GM18873 (cell line): ENCODE results near the gene PLA2G4C.

Source experiments
- ATAC-seq: cut with Tn5 transposase; IDR thresholded peaks from one replicate; pipeline ENCODE4 v1.9.1; 2021; ENCODE audit warnings: mild to moderate bottlenecking, moderate library complexity, moderate number of reproducible peaks; ENCODE audit not compliant: unreplicated experiment, low FRiP score

Gene PLA2G4C

GRCh38 chr19:48110350-48110966 is at the start of gene PLA2G4C:
TSS of gene PLA2G4C (minus strand) at chr19:48110817. CDS start at chr19:48106529, 4,288 bp downstream.
- ATAC-seq = no peak

DNA sequence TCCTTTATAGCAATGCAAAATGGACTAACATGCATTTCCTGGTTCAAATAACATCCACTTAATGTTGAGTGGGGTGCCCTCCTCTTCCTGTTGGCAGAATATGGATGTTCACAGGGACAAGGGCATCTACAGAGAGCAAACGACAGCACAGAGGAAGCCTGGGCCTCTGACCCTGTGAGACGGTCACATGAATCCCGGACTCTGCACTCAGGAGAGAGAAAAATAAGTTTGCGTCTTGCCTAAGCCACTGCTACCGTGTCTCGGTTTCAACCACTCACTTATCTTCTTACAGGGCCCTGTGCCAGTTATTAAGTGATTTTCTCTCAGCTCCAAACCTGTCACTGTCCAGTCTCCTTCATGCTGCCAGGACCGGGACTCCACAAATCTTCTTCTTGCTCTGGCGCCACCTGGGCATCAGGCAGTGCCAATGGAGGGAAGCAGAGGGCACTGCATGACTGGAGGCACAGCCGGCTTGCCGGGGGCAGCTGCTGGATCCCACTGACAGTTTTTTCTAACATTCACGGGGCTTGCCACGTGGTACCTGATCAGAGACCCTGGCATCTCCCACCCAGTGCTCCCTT is 47.7 kb upstream of the PLA2G4C start:
- ATAC-seq = no peak

DNA sequence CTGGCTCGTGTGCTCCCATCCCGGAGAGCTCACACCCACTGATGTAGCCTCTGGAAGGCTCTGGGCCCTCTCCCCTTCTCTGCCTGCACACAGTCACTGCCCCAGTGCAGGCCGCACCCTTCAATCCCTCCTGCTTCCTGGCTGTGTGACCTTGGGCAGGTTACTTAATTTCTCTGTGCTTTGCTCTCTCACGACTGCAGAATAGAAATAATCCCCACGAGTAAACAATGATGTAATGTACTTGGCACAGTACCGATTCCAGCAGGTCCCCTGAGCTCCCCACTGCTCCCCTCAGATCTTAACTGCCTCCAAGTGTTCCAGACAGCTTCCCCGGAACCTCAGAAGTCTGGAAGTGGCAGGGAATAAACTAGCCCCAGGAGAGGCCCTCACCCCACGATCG is 43.4 kb upstream of the PLA2G4C start:
- no peak for ATAC-seq

- no peak for ATAC-seq
Observed at GRCh38 chr19:48152551-48152950, 41.9 kb upstream of the PLA2G4C start.

- ATAC-seq = no peak
Observed at GRCh38 chr19:48149430-48149829, 38.8 kb upstream of the PLA2G4C start.

GRCh38 chr19:48148576-48148975 is 38.0 kb upstream of the PLA2G4C start:
- no peak for ATAC-seq

- no peak for ATAC-seq
Observed at GRCh38 chr19:48147597-48148175, 37.1 kb upstream of the PLA2G4C start.

GRCh38 chr19:48139053-48139452 is 28.4 kb upstream of the PLA2G4C start:
- ATAC-seq = no peak

DNA sequence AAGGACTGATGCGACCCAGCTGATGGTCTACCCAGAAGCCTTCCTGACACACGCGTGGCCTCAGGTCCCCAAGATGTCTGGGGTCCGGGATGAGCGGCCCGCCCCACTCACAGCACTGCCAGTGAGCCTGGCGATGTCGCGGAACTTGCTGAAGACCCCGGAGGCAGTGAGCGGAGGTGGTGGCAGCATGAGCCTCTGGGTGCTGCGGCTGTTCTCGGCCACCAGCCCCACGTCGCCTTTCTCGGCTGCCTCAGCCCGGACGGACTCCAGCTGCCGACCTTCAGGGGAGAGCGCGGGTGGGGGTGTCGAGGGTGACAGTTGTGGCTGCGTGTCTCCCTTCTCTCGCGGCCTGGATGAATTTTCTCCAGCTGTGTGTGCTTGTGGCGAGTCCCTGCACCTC is 26.8 kb upstream of the PLA2G4C start:
- no peak for ATAC-seq

DNA sequence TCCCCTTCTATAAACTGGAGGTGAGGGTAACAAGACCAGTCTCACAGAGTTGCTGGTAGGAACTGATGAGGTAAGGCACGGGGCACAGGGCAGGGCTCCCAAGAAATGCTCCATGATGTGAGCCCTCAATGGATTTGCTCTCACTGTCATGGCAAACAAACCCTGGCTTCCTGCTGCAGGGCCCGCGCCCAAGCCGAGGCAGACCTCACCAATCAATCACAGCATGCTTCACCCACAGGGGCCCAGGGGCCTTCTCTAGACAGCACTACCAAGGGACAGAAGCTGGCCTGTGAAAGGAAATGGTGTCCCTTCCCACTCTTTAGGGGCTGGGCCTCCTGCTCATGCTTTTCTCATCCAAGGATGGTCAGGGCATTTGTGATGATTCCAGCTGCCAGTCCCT is 25.9 kb upstream of the PLA2G4C start:
- ATAC-seq = no peak

DNA sequence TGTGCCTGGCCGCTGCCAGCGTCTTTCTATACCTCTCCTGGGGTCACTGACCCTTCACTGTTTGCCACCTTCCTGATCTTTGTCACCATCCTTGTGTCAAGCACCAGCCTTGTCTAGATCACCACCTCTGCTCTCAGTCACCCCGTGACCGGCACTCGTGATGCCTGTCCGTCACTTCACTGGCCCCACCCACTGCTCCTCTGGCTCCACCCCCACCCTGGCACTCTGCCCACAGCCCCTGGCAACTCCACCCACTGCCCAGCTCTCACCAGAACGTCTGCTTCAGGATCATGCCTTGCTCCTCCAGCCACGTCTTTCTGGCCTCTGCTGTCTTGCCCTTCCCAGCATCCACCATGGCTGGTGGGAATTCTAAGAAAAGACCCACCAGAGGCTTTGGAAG is 24.8 kb upstream of the PLA2G4C start:
- ATAC-seq = no peak

- no peak for ATAC-seq
Observed at GRCh38 chr19:48133094-48133493, 22.5 kb upstream of the PLA2G4C start.

- ATAC-seq = no peak
Observed at GRCh38 chr19:48127561-48127960, 16.9 kb upstream of the PLA2G4C start.

GRCh38 chr19:48123907-48124651 is 13.5 kb upstream of the PLA2G4C start:
- no peak for ATAC-seq

- ATAC-seq = no peak
Observed at GRCh38 chr19:48122421-48122820, 11.8 kb upstream of the PLA2G4C start.

DNA sequence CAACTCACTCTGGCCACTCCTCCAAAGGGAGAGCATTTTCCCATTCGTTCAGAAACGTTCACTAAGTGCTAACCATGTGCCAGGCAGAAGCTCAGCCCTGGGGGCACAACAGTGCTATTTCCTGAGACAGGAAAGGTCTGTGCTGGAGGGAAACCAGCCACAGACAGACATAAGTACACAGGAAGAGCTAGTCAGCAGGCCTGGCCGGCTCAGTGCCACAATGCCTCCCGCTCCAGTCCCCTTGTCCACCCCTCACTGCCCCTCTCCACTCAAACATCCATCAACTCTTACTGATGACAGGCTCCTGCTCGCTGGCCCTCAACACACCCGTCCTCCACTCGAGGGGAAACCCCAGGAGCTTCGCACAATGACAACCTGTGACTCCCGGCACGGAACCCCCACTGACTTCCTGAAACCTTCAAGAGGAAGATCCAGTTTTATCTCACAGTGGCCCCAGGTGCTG is 11.3 kb upstream of the PLA2G4C start:
- no peak for ATAC-seq

GRCh38 chr19:48121066-48121465 is 10.4 kb upstream of the PLA2G4C start:
- ATAC-seq = no peak

GRCh38 chr19:48120505-48120904 is 9.9 kb upstream of the PLA2G4C start:
- no peak for ATAC-seq

DNA sequence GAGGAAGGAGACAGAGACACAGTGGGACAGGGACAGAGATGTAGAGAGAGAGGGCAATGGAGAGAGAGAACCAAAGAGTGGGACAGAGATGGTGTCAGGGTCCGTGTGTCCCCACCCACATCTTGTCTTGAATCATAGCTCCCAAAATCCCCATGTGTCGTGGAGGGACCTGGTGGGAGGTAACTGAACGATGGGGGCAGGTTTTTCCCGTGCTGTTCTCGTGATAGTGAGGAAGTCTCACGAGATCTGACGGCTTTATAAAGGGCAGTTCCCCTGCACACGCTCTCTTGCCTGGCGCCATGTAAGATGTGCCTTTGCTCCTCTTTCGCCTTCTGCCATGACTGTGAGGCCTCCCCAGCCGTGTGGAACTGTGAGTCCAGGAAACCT is 7.5 kb upstream of the PLA2G4C start:
- no peak for ATAC-seq

DNA sequence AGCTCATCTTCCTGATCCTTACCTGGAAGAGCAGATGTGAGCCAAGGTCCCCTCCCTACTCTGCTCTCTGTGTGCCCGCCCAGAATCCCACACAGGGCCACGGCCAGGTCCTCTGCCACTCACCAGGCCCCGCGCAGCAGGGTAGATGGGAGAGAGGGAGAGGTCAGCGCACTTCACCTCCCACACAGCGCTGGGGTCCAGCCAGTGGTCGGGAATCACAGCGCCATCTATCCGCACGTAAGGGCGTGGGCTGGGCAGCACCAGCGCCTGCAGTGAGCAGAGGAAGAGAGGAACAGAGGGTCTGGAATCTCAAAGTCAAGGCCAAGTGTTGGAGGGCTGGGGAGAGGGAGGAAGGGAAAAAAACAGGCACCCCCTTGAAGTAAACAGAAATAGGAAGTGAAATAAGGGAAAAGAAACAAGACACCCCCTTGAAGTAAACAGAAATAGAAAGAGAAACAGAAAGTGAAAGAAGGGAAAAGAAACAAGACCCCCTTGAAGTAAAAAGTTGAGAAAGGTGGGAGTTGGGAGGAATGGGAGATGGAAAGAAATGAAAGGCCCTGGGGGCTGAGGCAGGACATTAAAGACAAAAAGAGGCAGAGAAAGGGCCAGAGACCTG is 7.0 kb upstream of the PLA2G4C start:
- no peak for ATAC-seq
